ENCODE data around the gene TNIK. TPM values are rescaled to one million over a fixed set of nuclear protein-coding genes. Genes with fewer than 3 reads are reported as not detected.

The TNIK gene
- total and polyA plus RNA-seq, 8 donors = 2.1 to 40.2 (median 10.1) TPM

DNA sequence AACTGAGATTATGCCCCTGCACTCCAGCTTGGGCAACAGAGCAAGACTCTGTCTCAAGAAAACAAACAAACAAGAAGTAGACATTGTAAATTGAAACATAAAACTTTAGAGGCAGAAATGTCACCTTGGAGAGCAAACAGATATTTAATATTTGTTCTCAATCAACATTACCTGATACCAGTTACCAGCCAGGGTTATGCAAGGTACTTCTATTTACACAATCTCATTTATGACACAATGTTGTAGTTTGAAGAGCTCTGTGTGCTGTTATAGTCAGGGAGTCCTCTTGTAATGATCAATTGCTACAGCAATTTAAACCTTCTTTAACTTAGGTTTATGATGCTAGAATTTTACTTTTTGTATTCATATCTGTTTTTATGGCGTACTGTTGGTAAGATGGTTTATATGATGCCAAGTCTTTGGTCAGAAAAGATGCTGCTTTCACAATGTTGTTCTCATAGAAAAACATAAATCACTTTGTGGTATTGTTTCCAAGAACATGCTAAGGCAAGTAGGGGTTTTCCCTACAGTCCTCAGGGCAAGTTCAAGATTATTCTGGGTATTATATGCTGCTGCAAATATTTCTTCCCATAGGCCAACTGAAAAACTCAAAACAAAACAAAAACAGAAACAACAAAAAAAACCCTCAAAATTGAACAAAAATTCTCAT, 173.5 kb downstream of the TNIK start:
- 66 to 80% (median 72%) methylated on average over 1 of the region's 1 CpG for WGBS, 5 donors
- TF ChIP-seq EP300 (IDR thresholded peaks at IDR 0.05) = no peak
- TF ChIP-seq POLR2A (IDR thresholded peaks at IDR 0.05) = no peak
- TF ChIP-seq POLR2AphosphoS5 (IDR thresholded peaks at IDR 0.05) = no peak
- TF ChIP-seq, protein P1, sequence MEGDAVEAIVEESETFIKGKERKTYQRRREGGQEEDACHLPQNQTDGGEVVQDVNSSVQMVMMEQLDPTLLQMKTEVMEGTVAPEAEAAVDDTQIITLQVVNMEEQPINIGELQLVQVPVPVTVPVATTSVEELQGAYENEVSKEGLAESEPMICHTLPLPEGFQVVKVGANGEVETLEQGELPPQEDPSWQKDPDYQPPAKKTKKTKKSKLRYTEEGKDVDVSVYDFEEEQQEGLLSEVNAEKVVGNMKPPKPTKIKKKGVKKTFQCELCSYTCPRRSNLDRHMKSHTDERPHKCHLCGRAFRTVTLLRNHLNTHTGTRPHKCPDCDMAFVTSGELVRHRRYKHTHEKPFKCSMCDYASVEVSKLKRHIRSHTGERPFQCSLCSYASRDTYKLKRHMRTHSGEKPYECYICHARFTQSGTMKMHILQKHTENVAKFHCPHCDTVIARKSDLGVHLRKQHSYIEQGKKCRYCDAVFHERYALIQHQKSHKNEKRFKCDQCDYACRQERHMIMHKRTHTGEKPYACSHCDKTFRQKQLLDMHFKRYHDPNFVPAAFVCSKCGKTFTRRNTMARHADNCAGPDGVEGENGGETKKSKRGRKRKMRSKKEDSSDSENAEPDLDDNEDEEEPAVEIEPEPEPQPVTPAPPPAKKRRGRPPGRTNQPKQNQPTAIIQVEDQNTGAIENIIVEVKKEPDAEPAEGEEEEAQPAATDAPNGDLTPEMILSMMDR (IDR thresholded peaks at IDR 0.05) = no peak

GRCh38 chr3:171285287-171285686, 174.9 kb downstream of the TNIK start:
- H3K36me3 ChIP-seq = no peaks in the 10 kb centered on the region
- H3K27me3 ChIP-seq = no peaks in the 10 kb centered on the region
- WGBS, 5 donors = 42 to 59% (median 51%) methylated on average over 2 of the region's 2 CpGs
- intact Hi-C loops (cut with DNase I; ENCODE audit: low total_unique reads) = no loop called here
- peak overlapping the region in 3 of 5 donors; percentile 30 to 65 (median 56) for H3K27ac ChIP-seq
- H3K4me1 ChIP-seq = peaks cover 0 to 61% (median 33%) of the 10 kb centered on the region in 4 donors
- H3K9me3 ChIP-seq = no peaks in the 10 kb centered on the region
- TF ChIP-seq, protein P1 (IDR thresholded peaks at IDR 0.05) = no peak
- no peak for TF ChIP-seq EP300 (IDR thresholded peaks at IDR 0.05)
- no peak for TF ChIP-seq POLR2A (IDR thresholded peaks at IDR 0.05)
- no peak for TF ChIP-seq POLR2AphosphoS5 (IDR thresholded peaks at IDR 0.05)
- no peak overlapping the region for H3K4me3 ChIP-seq
- DNase-seq = no peak

More for the DNA sequence above, 173.5 kb downstream of the TNIK start:
- Histone ChIP-seq H3K27ac (no peak overlapping the region), H3K36me3 (no peaks in the 10 kb centered on the region), H3K4me3 (no peak overlapping the region), H3K9me3 (no peaks in the 10 kb centered on the region), H3K4me1 (peaks cover 0 to 52% (median 32%) of the 10 kb centered on the region in 4 donors), H3K27me3 (no peaks in the 10 kb centered on the region)
- DNase-seq = no peak
- intact Hi-C loops (cut with DNase I; ENCODE audit: low total_unique reads) = no loop called here

GRCh38 chr3:171284308-171285075, 175.7 kb downstream of the TNIK start:
- WGBS, 5 donors = 55 to 76% (median 70%) methylated on average over 5 of the region's 5 CpGs
- H3K27me3 ChIP-seq = no peaks in the 10 kb centered on the region
- H3K4me3 ChIP-seq = no peak overlapping the region
- H3K4me1 ChIP-seq = peaks cover 0 to 61% (median 33%) of the 10 kb centered on the region in 4 donors
- TF ChIP-seq POLR2AphosphoS5 (IDR thresholded peaks at IDR 0.05) = peak in 1 of 3 donors; percentile 59
- TF ChIP-seq, protein P1 (IDR thresholded peaks at IDR 0.05) = no peak
- peak overlapping the region in 4 of 5 donors; percentile 36 to 73 (median 62) for H3K27ac ChIP-seq
- DNase-seq = peak in 1 of 2 donors; percentile 60
- no peaks in the 10 kb centered on the region for H3K9me3 ChIP-seq
- intact Hi-C loops (cut with DNase I; ENCODE audit: low total_unique reads) = no loop called here
- H3K36me3 ChIP-seq = no peaks in the 10 kb centered on the region

DNA sequence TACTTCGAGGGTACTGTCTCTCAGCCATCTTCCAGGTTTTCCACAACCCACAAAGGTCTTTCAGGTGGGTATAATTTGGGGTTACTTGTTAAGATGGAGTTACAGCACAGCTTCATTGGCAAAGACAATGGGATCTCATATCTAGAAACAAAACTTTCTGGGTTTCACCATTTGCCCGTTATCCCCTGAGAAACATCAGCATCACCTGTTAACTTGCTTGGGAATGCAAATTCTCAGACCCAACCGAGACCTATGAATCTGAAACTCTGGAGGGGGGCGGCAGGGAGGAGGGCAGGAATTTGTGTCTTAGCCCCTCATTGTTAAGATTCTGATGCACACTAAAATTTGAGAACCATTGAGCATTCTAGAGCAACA, 176.4 kb downstream of the TNIK start:
- 74 to 90% (median 84%) methylated on average over 4 of the region's 4 CpGs for WGBS, 5 donors
- intact Hi-C loops (cut with DNase I; ENCODE audit: low total_unique reads) = no loop called here

More for the DNA sequence above, 176.4 kb downstream of the TNIK start:
- no peak overlapping the region for H3K4me3 ChIP-seq
- peak overlapping the region in 4 of 5 donors; percentile 36 to 73 (median 61) for H3K27ac ChIP-seq
- TF ChIP-seq, protein P1 (IDR thresholded peaks at IDR 0.05) = no peak
- no peak for TF ChIP-seq POLR2AphosphoS5 (IDR thresholded peaks at IDR 0.05)
- TF ChIP-seq POLR2A (IDR thresholded peaks at IDR 0.05) = no peak
- no peak for TF ChIP-seq EP300 (IDR thresholded peaks at IDR 0.05)
- H3K4me1 ChIP-seq = peaks cover 0 to 61% (median 33%) of the 10 kb centered on the region in 4 donors
- no peaks in the 10 kb centered on the region for H3K36me3 ChIP-seq
- no peaks in the 10 kb centered on the region for H3K27me3 ChIP-seq
- no peak for DNase-seq
- H3K9me3 ChIP-seq = no peaks in the 10 kb centered on the region

Data from stomach (tissue), 9 donors.